Measurements from ENCODE around the gene HOXA1. TPM values are rescaled to one million over a fixed set of nuclear protein-coding genes. Genes with fewer than 3 reads are reported as not detected.

The HOXA1 gene
- under 1 TPM; 0.14 to 0.22 TPM for total RNA-seq
- 0.42 TPM for polyA plus RNA-seq (2013, experiment 1 of 2)
- 0.95 TPM for polyA plus RNA-seq (2013, experiment 2 of 2)
- total RNA-seq = 0 to 1.8 (median 0.56) reads per million in 172 experiments

DNA sequence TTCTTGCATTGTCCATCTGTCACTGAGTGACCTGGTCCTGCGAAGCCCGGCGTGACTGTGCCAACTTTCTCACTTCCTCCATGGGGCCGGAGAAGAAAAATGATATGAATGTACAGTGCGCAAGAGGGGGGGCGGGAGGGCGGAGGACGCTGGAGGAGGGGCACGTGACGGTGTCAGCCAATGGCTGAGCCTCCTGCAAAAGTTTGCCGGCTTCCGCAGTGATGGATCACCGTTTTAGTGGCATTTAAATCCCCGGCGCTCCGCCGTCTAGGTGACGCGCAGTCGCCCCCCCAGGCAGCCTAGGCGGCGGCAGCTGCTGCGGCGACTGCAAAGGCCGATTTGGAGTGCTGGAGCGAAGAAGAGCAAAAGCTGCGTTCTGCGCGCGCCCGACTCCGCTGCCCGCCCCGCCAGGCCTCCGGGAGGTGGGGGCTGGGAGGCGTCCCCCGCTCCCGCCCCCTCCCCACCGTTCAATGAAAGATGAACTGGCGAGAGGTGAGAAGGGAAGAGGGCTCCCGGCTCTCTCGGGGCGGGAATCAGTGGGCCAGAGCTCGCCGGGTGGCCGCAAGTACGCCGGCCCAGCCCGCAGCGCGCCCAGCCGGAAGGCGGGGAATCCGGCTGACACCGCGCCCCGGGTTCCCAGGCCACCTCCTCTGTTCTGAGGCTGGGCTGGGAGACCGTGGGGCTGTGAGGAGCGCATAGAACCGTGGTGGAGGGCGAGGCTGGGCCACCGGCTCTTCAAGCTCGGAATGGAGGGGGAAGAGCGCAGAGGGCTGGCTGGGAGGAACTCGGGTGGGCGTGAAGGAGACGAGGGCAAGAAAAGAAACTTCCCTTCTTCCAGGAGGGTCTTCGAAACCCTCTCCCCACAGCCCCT, at the start of gene HOXA1:
Gene HOXA1, minus strand, starts transcription at position 104 of the 871 bp plus-strand sequence. Its CDS starts 88 bp downstream, at position 16.
- ATAC-seq (ENCODE audit: poor library complexity) (peak; percentile 85), DNase-seq (peak; percentile 24 to 92 (median 60))
- H3K27ac ChIP-seq (ENCODE audit: low read depth in 1 of 2, low read length in 2 of 2) = peak within 1 kb of the TSS in 1 of 2 donors; percentile 17
- H3K4me3 Mint-ChIP-seq = peak within 1 kb of the TSS; percentile 90
- H3K4me1 ChIP-seq (ENCODE audit: insufficient read depth, low read length) = peaks cover 43% of the 10 kb centered on the region
- ChIA-PET CTCF (no interaction called here), POLR2A (interaction anchor here (0.5 to 1.2 kb wide), 4 partner anchors 12 to 237 kb away, joined by 3 read pairs; no protein-coding TSS in a partner anchor)
- H3K9me3 Mint-ChIP-seq = no peaks in the 10 kb centered on the region
- no peaks in the 10 kb centered on the region for H3K36me3 Mint-ChIP-seq (ENCODE audit: low read depth)
- H3K4me3 ChIP-seq (ENCODE audit: low read length) = peak within 1 kb of the TSS; percentile 77
- no peaks in the 10 kb centered on the region for H3K36me3 ChIP-seq (ENCODE audit: insufficient read depth, low read length)
- no peak for TF ChIP-seq CTCF (IDR thresholded peaks at IDR 0.05)
- H3K9me3 ChIP-seq (ENCODE audit: control insufficient read depth in 1 of 2, insufficient read depth in 1 of 2, low read length in 2 of 2) = peaks cover 0 to 16% of the 10 kb centered on the region in 2 experiments
- peaks cover 22% of the 10 kb centered on the region for H3K4me1 Mint-ChIP-seq (ENCODE audit: low read depth)
- no peak within 1 kb of the TSS for H3K27ac Mint-ChIP-seq
- intact Hi-C loops (cut with DNase I, micrococcal nuclease) = loop anchor here in 1 of 2 experiments (10.0 kb wide), 2 partner anchors 231 to 1241 kb away; partner anchors contain the start of gene SKAP2
- peaks cover 63 to 79% of the 10 kb centered on the region in 2 experiments for H3K27me3 ChIP-seq (ENCODE audit: control insufficient read depth in 1 of 2, insufficient read depth in 2 of 2, low read length in 2 of 2)
- H3K27me3 Mint-ChIP-seq = peaks cover 91% of the 10 kb centered on the region

GRCh38 chr7:27145165-27145913, 49.5 kb upstream of the HOXA1 start:
- Mint-ChIP-seq H3K36me3 (ENCODE audit: low read depth) (no peaks in the 10 kb centered on the region), H3K4me3 (no peak overlapping the region), H3K4me1 (ENCODE audit: low read depth) (peaks cover 10% of the 10 kb centered on the region), H3K27me3 (peaks cover 81% of the 10 kb centered on the region), H3K27ac (no peak overlapping the region), H3K9me3 (no peaks in the 10 kb centered on the region)
- ATAC-seq (ENCODE audit: poor library complexity) (no peak), DNase-seq (no peak)
- no peak overlapping the region for H3K4me3 ChIP-seq (ENCODE audit: low read length)
- H3K9me3 ChIP-seq (ENCODE audit: control insufficient read depth in 1 of 2, insufficient read depth in 1 of 2, low read length in 2 of 2) = peaks cover 0 to 47% of the 10 kb centered on the region in 2 experiments
- intact Hi-C loops (cut with DNase I, micrococcal nuclease) = no loop called here
- no peak for TF ChIP-seq CTCF (IDR thresholded peaks at IDR 0.05)
- no peaks in the 10 kb centered on the region for H3K36me3 ChIP-seq (ENCODE audit: insufficient read depth, low read length)
- H3K4me1 ChIP-seq (ENCODE audit: insufficient read depth, low read length) = peaks cover 16% of the 10 kb centered on the region
- H3K27ac ChIP-seq (ENCODE audit: low read depth in 1 of 2, low read length in 2 of 2) = no peak overlapping the region
- peaks cover 47 to 80% of the 10 kb centered on the region in 2 experiments for H3K27me3 ChIP-seq (ENCODE audit: control insufficient read depth in 1 of 2, insufficient read depth in 2 of 2, low read length in 2 of 2)
- POLR2A ChIA-PET = no interaction called here
- CTCF ChIA-PET = interaction anchor here (1.6 kb wide), 1 partner anchor 15 kb away, joined by 5 read pairs; no protein-coding TSS in a partner anchor

DNA sequence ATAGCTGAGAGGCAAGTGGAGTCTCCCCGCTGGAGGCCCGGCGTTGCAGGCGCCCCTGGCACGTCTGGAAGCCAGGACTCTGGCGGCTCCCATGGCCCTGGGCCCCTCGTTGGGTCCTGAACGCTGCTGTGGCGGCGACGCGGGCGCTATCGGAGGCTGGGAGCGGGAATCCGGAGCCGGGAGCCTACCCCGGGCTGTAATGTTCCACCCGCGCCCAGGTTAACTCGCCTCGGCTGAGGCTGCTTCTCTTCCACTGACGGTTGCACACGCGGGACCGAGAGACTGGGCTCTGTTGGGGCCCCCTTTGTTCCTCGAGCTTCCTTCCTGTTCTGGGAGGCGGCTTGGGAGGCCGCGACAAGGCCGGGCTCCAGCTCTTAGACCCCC, 49.0 kb upstream of the HOXA1 start:
- H3K9me3 Mint-ChIP-seq = no peaks in the 10 kb centered on the region
- CTCF ChIA-PET = no interaction called here
- TF ChIP-seq CTCF (IDR thresholded peaks at IDR 0.05) = no peak

More for the DNA sequence above, 49.0 kb upstream of the HOXA1 start:
- ATAC-seq (ENCODE audit: poor library complexity) (no peak), DNase-seq (peak in 1 of 14 experiments; percentile 25)
- H3K27ac Mint-ChIP-seq = no peak overlapping the region
- peaks cover 78% of the 10 kb centered on the region for H3K27me3 Mint-ChIP-seq
- H3K4me3 Mint-ChIP-seq = no peak overlapping the region
- Histone ChIP-seq H3K9me3 (ENCODE audit: control insufficient read depth in 1 of 2, insufficient read depth in 1 of 2, low read length in 2 of 2) (peaks cover 0 to 44% of the 10 kb centered on the region in 2 experiments), H3K27ac (ENCODE audit: low read depth in 1 of 2, low read length in 2 of 2) (no peak overlapping the region), H3K36me3 (ENCODE audit: insufficient read depth, low read length) (no peaks in the 10 kb centered on the region), H3K27me3 (ENCODE audit: control insufficient read depth in 1 of 2, insufficient read depth in 2 of 2, low read length in 2 of 2) (peaks cover 42 to 75% of the 10 kb centered on the region in 2 experiments), H3K4me3 (ENCODE audit: low read length) (no peak overlapping the region), H3K4me1 (ENCODE audit: insufficient read depth, low read length) (peaks cover 13% of the 10 kb centered on the region)
- intact Hi-C loops (cut with DNase I, micrococcal nuclease) = no loop called here
- no peaks in the 10 kb centered on the region for H3K36me3 Mint-ChIP-seq (ENCODE audit: low read depth)
- H3K4me1 Mint-ChIP-seq (ENCODE audit: low read depth) = peaks cover 8% of the 10 kb centered on the region
- POLR2A ChIA-PET = no interaction called here
